H1 (cell line): ENCODE data around the gene FLRT1. TPM values are rescaled to one million over a fixed set of nuclear protein-coding genes. Genes with fewer than 3 reads are reported as not detected.

Experiments used
- CTCF ChIA-PET: fragments of 300-600 bp; sonication (Branson Sonifier 250); formaldehyde crosslinking; loops from one replicate; lab custom pipeline; 2021; ENCODE audit not compliant: partially characterized antibody; lab: Charles Lee
- POLR2A ChIA-PET: fragments of 300-600 bp; sonication (Branson Sonifier 250); formaldehyde crosslinking; loops from one replicate; lab custom pipeline; 2021; ENCODE audit warnings: inconsistent platforms; ENCODE audit not compliant: partially characterized antibody; lab: Charles Lee
- DNase-seq, 2 experiments: peaks; one replicate each; pipeline versions ENCODE4 v3.0.0 to v3.0.0-alpha.2; 2010 to 2022; ENCODE audit warnings: low spot score in 2 of 2, low read depth in 1 of 2, mixed read lengths in 1 of 2
- FAIRE-seq: peaks from 2 replicates; lab custom pipeline; 2011; peaks lifted over from hg19 to GRCh38; lab: Jason Lieb, UNC
- H2AFZ ChIP-seq: 2 replicates; pipeline ENCODE4 v1.8.1; 2012; ENCODE audit warnings: low read length, inconsistent platforms
- H2AK5ac ChIP-seq: 2 replicates; pipeline ENCODE4 v1.6.1; 2013; ENCODE audit warnings: low read depth, low read length
- H2BK120ac ChIP-seq: replicated peaks from 2 replicates; pipeline ENCODE3; 2013; ENCODE audit warnings: low read depth, low read length, inconsistent platforms
- H2BK12ac ChIP-seq: 2 replicates; pipeline ENCODE4 v1.6.1; 2013; ENCODE audit warnings: low read depth, low read length
- H2BK15ac ChIP-seq: 2 replicates; pipeline ENCODE4 v1.6.1; 2013; ENCODE audit warnings: low read length
- H2BK20ac ChIP-seq: 2 replicates; pipeline ENCODE4 v1.6.1; 2013; ENCODE audit warnings: low read length
- H2BK5ac ChIP-seq: 2 replicates; pipeline ENCODE4 v1.6.1; 2013; ENCODE audit warnings: low read depth, low read length
- H3K14ac ChIP-seq: 2 replicates; pipeline ENCODE4 v1.6.1; 2013; ENCODE audit warnings: inconsistent platforms; ENCODE audit not compliant: insufficient read length
- H3K18ac ChIP-seq: 2 replicates; pipeline ENCODE4 v1.6.1; 2013; ENCODE audit warnings: low read length; ENCODE audit errors: extremely low read depth
- H3K23ac ChIP-seq: 2 replicates; pipeline ENCODE4 v1.6.1; 2013; ENCODE audit warnings: inconsistent platforms; ENCODE audit not compliant: insufficient read length
- H3K23me2 ChIP-seq: 2 replicates; pipeline ENCODE4 v1.6.1; 2013; ENCODE audit warnings: low read depth, low read length
- H3K27ac ChIP-seq: 2 replicates; pipeline ENCODE4 v1.6.1; 2011; ENCODE audit warnings: low read depth, low read length, inconsistent platforms
- H3K27me3 ChIP-seq, 4 experiments: replicated peaks in 1 of 4; 1 replicate in 1 of 4; 2 replicates in 3 of 4; pipeline versions ENCODE4 v1.6.1 to v1.8.1; 2011 to 2013; ENCODE audit warnings: low read length in 3 of 4, mild to moderate bottlenecking in 3 of 4, inconsistent platforms in 2 of 4, mixed read lengths in 2 of 4, moderate library complexity in 1 of 4; ENCODE audit not compliant: control insufficient read depth in 3 of 4, insufficient read depth in 3 of 4; ENCODE audit errors: extremely low read depth in 1 of 4
- H3K36me3 ChIP-seq, 4 experiments: 2 replicates each; pipeline versions ENCODE4 v1.6.1 to v1.8.1; 2011 to 2013; ENCODE audit warnings: mild to moderate bottlenecking in 4 of 4, low read length in 3 of 4, moderate library complexity in 2 of 4, control low read depth in 1 of 4, inconsistent platforms in 1 of 4; ENCODE audit not compliant: insufficient read depth in 4 of 4, control insufficient read depth in 2 of 4
- H3K4ac ChIP-seq: replicated peaks from 2 replicates; pipeline ENCODE3; 2013; ENCODE audit warnings: low read length, low read depth, mixed read lengths, inconsistent platforms; ENCODE audit not compliant: insufficient read length
- H3K4me1 ChIP-seq, 4 experiments: replicated peaks in 1 of 4; 1 replicate in 1 of 4; 2 replicates in 3 of 4; pipeline versions ENCODE4 v1.6.1 to v1.8.1; 2011 to 2013; ENCODE audit warnings: low read length in 3 of 4, inconsistent platforms in 2 of 4, mixed read lengths in 1 of 4; ENCODE audit not compliant: insufficient read depth in 4 of 4, control insufficient read depth in 3 of 4
- H3K4me2 ChIP-seq, 2 experiments: 2 replicates each; pipeline versions ENCODE4 v1.6.1 to v1.8.1; 2011 to 2013; ENCODE audit warnings: low read depth in 2 of 2, low read length in 2 of 2, control low read depth in 1 of 2, inconsistent platforms in 1 of 2, mild to moderate bottlenecking in 1 of 2; ENCODE audit not compliant: insufficient read depth in 1 of 2
- H3K4me3 ChIP-seq, 4 experiments: fragments of 200-600, 300-600 bp in 1 of 4; sonication (generic), shearing (Covaris generic), sonication (Bioruptor Twin) in 1 of 4; 2 replicates each; pipeline versions ENCODE4 v1.5.1 to v1.8.1; 2011 to 2016; ENCODE audit warnings: low read length in 4 of 4, low read depth in 3 of 4, control low read depth in 2 of 4, inconsistent platforms in 2 of 4, mild to moderate bottlenecking in 2 of 4, mixed read lengths in 1 of 4, moderate library complexity in 1 of 4; ENCODE audit not compliant: insufficient read depth in 2 of 4; ENCODE audit errors: extremely low read depth in 1 of 4
- H3K56ac ChIP-seq: replicated peaks from 2 replicates; pipeline ENCODE3; 2013; ENCODE audit warnings: low read depth, mild to moderate bottlenecking, mixed read lengths, low read length, inconsistent platforms; ENCODE audit not compliant: insufficient read length
- H3K79me1 ChIP-seq: 2 replicates; pipeline ENCODE4 v1.6.1; 2013; ENCODE audit warnings: low read depth, low read length, control low read depth
- H3K79me2 ChIP-seq, 2 experiments: 2 replicates each; pipeline versions ENCODE4 v1.6.1 to v1.8.1; 2012 to 2013; ENCODE audit warnings: low read length in 2 of 2, mild to moderate bottlenecking in 2 of 2, inconsistent platforms in 1 of 2; ENCODE audit not compliant: insufficient read depth in 2 of 2, control insufficient read depth in 1 of 2
- H3K9ac ChIP-seq, 4 experiments: replicated peaks in 1 of 4; 1 replicate in 1 of 4; 2 replicates in 3 of 4; pipeline versions ENCODE4 v1.6.1 to v1.8.1; 2011 to 2013; ENCODE audit warnings: low read depth in 3 of 4, low read length in 3 of 4, control low read depth in 2 of 4, mild to moderate bottlenecking in 2 of 4, moderate library complexity in 2 of 4, inconsistent platforms in 1 of 4; ENCODE audit errors: extremely low read depth in 1 of 4
- H3K9me3 ChIP-seq, 2 experiments: 2 replicates each; pipeline versions ENCODE4 v1.6.1 to v1.8.1; 2012 to 2013; ENCODE audit warnings: mild to moderate bottlenecking in 2 of 2, moderate library complexity in 2 of 2, control low read depth in 1 of 2, inconsistent platforms in 1 of 2, low read depth in 1 of 2, low read length in 1 of 2, mixed read lengths in 1 of 2; ENCODE audit not compliant: insufficient read depth in 2 of 2
- H4K20me1 ChIP-seq, 2 experiments: replicated peaks in 1 of 2; 2 replicates each; pipeline versions ENCODE3 to v1.8.1; 2011 to 2013; ENCODE audit warnings: inconsistent platforms in 2 of 2, low read length in 2 of 2, mild to moderate bottlenecking in 1 of 2; ENCODE audit not compliant: insufficient read depth in 2 of 2, control insufficient read depth in 1 of 2
- H4K5ac ChIP-seq: 2 replicates; pipeline ENCODE4 v1.6.1; 2013; ENCODE audit warnings: low read length, low read depth, mixed read lengths, inconsistent platforms; ENCODE audit not compliant: insufficient read length
- H4K8ac ChIP-seq: 2 replicates; pipeline ENCODE4 v1.8.0; 2013; ENCODE audit warnings: mild to moderate bottlenecking, moderate library complexity, low read length, inconsistent platforms; ENCODE audit not compliant: insufficient read depth; ENCODE audit errors: extremely low read depth
- H4K91ac ChIP-seq: replicated peaks from 2 replicates; pipeline ENCODE3; 2013; ENCODE audit warnings: low read length, mixed read lengths, inconsistent platforms; ENCODE audit not compliant: insufficient read length
- ASH2L ChIP-seq: fragments of 200-600, 300-600 bp; sonication (generic); IDR thresholded peaks from one replicate; pipeline ENCODE4 v1.7.1; 2017; ENCODE audit warnings: low read length
- CBX8 ChIP-seq: fragments of 300-800, 300-1000 bp; sonication (generic); IDR thresholded peaks from 2 replicates; pipeline ENCODE4 v1.7.1; 2016; ENCODE audit warnings: low read depth, low read length, borderline replicate concordance
- KDM1A ChIP-seq: fragments of 200-600, 300-600 bp; sonication (generic); IDR thresholded peaks from 2 replicates; pipeline ENCODE4 v1.7.1; 2016; ENCODE audit warnings: mild to moderate bottlenecking, low read length, borderline replicate concordance
- KDM4A ChIP-seq: IDR thresholded peaks from one replicate; pipeline ENCODE4 v1.7.1; 2012; ENCODE audit warnings: low read depth, mild to moderate bottlenecking, moderate library complexity, low read length, inconsistent platforms; ENCODE audit not compliant: severe bottlenecking
- MAFK ChIP-seq: IDR thresholded peaks from 2 replicates; pipeline ENCODE4 v1.6.1; 2012; ENCODE audit warnings: low read depth, mild to moderate bottlenecking, improper control_type of control experiment, low read length
- NANOG ChIP-seq: IDR thresholded peaks from 2 replicates; pipeline ENCODE4 v1.6.1; 2011; ENCODE audit warnings: low read length, low read depth, mild to moderate bottlenecking, inconsistent platforms; ENCODE audit not compliant: insufficient read depth, poor library complexity, severe bottlenecking
- RNF2 ChIP-seq: fragments of 200-900, 300-1000 bp; sonication (generic); IDR thresholded peaks from 2 replicates; pipeline ENCODE4 v1.7.1; 2016; ENCODE audit warnings: borderline replicate concordance, low read depth, mild to moderate bottlenecking, antibody characterized with exemption, low read length; ENCODE audit not compliant: poor library complexity, severe bottlenecking; ENCODE audit errors: missing control alignments
- SIX5 ChIP-seq: IDR thresholded peaks from 2 replicates; pipeline ENCODE4 v1.6.1; 2011; ENCODE audit warnings: mild to moderate bottlenecking, low read depth, low read length
- SP2 ChIP-seq: IDR thresholded peaks from 2 replicates; pipeline ENCODE4 v1.6.1; 2012; ENCODE audit warnings: mild to moderate bottlenecking, low read length, inconsistent platforms
- TCF12 ChIP-seq: IDR thresholded peaks from 2 replicates; pipeline ENCODE4 v1.6.1; 2011; ENCODE audit warnings: low read depth, mild to moderate bottlenecking, low read length
- ZNF274 ChIP-seq: IDR thresholded peaks from 2 replicates; pipeline ENCODE4 v1.7.0; 2012; ENCODE audit warnings: low read length, borderline replicate concordance; ENCODE audit errors: extremely low read depth
- WGBS, 2 experiments: shearing (Covaris generic) in 1 of 2; methylation state at CpG; one replicate each; pipeline versions ENCODE4 v1.1.6 to v1.1.7; 2013 to 2015; ENCODE audit warnings: low lambda C conversion rate in 2 of 2, mixed read lengths in 2 of 2, inconsistent platforms in 1 of 2, low coverage in 1 of 2, missing lambda C conversion rate in 1 of 2; ENCODE audit not compliant: insufficient replicate concordance in 2 of 2, insufficient coverage in 1 of 2, insufficient read length in 1 of 2; ENCODE audit errors: extremely low coverage in 1 of 2, missing lambda C conversion rate in 1 of 2; 5-methylcytosine and 5-hydroxymethylcytosine counted together
- polyA plus RNA-seq, 7 experiments: library from polyadenylated mRNA; depleted of rRNA in 3 of 7; stranded (reverse) in 5 of 7; unstranded in 2 of 7; fragments of >200 nt in 5 of 7; fragments of 200-250 nt in 2 of 7; gene quantifications; 1 replicate in 5 of 7; 2 replicates in 1 of 7; 4 replicates in 1 of 7; pipeline versions ENCODE4 v1.2.1 to v1.2.3, GENCODE V29; 2011 to 2013; ENCODE audit warnings: missing spikeins in 2 of 7, mixed read lengths in 2 of 7
- total RNA-seq: library from RNA; stranded (reverse); fragmentation: NEBNext Ultra II Directional; extraction: Animal tissue kit (Norgen Biotek cat#: 25700); gene quantifications from 2 replicates; pipeline ENCODE4 v1.2.1, GENCODE V29; 2021
- TF ChIP-seq, protein P1 (sequence below): IDR thresholded peaks from 2 replicates; pipeline ENCODE4 v1.6.1; 2012; ENCODE audit warnings: low read length, inconsistent platforms

FLRT1 gene
- total and polyA plus RNA-seq, 2 of the 8 experiments (the other 6 are each of a cell fraction or from before 2014, with no cell fraction given): 0.14 to 0.28 TPM

DNA sequence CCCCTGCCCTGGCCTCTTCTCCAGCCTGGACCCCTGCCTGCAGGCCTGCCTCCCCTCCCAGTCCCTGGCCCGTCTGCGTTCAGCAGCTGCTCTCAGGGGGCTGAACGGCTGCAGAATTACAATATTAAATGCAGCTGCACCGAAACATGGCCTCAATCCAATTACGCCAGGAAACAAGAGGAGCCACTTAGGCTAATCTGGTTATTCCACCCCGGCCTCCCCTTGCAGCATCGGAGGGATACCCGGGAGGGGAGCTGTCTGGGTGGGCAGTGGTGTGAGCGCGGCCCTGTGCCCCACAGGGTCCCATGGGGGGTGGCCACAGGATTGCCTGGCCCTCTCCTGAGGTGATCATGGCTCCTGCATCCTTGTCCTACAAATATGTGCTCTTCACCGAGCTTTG lies 42.6 kb downstream of the FLRT1 start:
- Histone ChIP-seq H3K14ac (no peak overlapping the region), H2BK12ac (no peak overlapping the region), H2AK5ac (no peak overlapping the region), H3K4me1 (no peaks in the 10 kb centered on the region), H3K23ac (no peak overlapping the region), H3K4me2 (no peak overlapping the region), H4K5ac (no peak overlapping the region), H4K8ac (no peak overlapping the region), H2BK5ac (no peak overlapping the region), H3K36me3 (no peaks in the 10 kb centered on the region), H3K27ac (no peak overlapping the region), H2BK120ac (no peak overlapping the region), H2AFZ (no peak overlapping the region), H2BK15ac (no peak overlapping the region), H3K56ac (no peak overlapping the region), H3K18ac (no peak overlapping the region), H3K9me3 (no peaks in the 10 kb centered on the region), H4K20me1 (peaks cover 6 to 23% of the 10 kb centered on the region in 2 experiments), H3K23me2 (no peaks in the 10 kb centered on the region), H3K27me3 (peaks cover 0 to 88% (median 64%) of the 10 kb centered on the region in 4 experiments; a peak in 6 of 7 replicates), H4K91ac (no peak overlapping the region), H3K79me1 (no peaks in the 10 kb centered on the region), H3K9ac (no peak overlapping the region), H3K4ac (no peak overlapping the region), H3K79me2 (no peaks in the 10 kb centered on the region), H2BK20ac (no peak overlapping the region), H3K4me3 (no peak overlapping the region)
- no peak for DNase-seq
- ChIA-PET POLR2A (interaction anchor here (1.0 kb wide), 1 partner anchor 10 kb away, joined by 3 read pairs; no protein-coding TSS in a partner anchor), CTCF (interaction anchor here (0.9 to 2.6 kb wide), 7 partner anchors 9 to 223 kb away, joined by 3 to 10 read pairs (median 4); no protein-coding TSS in a partner anchor)
- no peak for FAIRE-seq
- WGBS, 2 experiments: 94% methylated on average over 11 of the region's 11 CpGs; no CpG with 5 or more reads in 1 of the 2 experiments
- TF ChIP-seq NANOG: no peak
- TF ChIP-seq, protein P1, sequence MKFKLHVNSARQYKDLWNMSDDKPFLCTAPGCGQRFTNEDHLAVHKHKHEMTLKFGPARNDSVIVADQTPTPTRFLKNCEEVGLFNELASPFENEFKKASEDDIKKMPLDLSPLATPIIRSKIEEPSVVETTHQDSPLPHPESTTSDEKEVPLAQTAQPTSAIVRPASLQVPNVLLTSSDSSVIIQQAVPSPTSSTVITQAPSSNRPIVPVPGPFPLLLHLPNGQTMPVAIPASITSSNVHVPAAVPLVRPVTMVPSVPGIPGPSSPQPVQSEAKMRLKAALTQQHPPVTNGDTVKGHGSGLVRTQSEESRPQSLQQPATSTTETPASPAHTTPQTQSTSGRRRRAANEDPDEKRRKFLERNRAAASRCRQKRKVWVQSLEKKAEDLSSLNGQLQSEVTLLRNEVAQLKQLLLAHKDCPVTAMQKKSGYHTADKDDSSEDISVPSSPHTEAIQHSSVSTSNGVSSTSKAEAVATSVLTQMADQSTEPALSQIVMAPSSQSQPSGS: no peak
- no peak for TF ChIP-seq ASH2L
- TF ChIP-seq MAFK: no peak
- TF ChIP-seq KDM1A: no peak
- TF ChIP-seq ZNF274: no peak
- no peak for TF ChIP-seq TCF12
- TF ChIP-seq SIX5: no peak
- no peak for TF ChIP-seq SP2
- TF ChIP-seq CBX8: no peak
- no peak for TF ChIP-seq KDM4A
- no peak for TF ChIP-seq RNF2
